Activated naive CD4-positive, alpha-beta T cell treated with anti-CD3 and anti-CD28 coated beads for 36 hours (primary cell): ENCODE results near the gene NALCN. TPM values are rescaled to one million over a fixed set of nuclear protein-coding genes. Genes with fewer than 3 reads are reported as not detected.

ENCODE experiments used
- CTCF ChIA-PET: fragments of 350-600 bp; sonication (Branson Sonifier 250); formaldehyde crosslinking; loops from one replicate; lab custom pipeline; 2021; ENCODE audit warnings: antibody characterized with exemption; lab: Charles Lee
- DNase-seq: peaks from one replicate; pipeline ENCODE4 v3.0.0-alpha.2; 2020
- H3K27ac Mint-ChIP-seq: one replicate; pipeline ENCODE4 v1.8.0; 2021; ENCODE audit warnings: mild to moderate bottlenecking, mixed read lengths
- H3K27me3 Mint-ChIP-seq: one replicate; pipeline ENCODE4 v1.8.0; 2021; ENCODE audit warnings: low read depth, mixed read lengths
- H3K36me3 Mint-ChIP-seq: one replicate; pipeline ENCODE4 v1.8.0; 2021; ENCODE audit warnings: low read depth, mixed read lengths
- H3K4me1 Mint-ChIP-seq: one replicate; pipeline ENCODE4 v1.8.0; 2021; ENCODE audit warnings: low read depth, mixed read lengths
- H3K4me3 Mint-ChIP-seq: one replicate; pipeline ENCODE4 v1.8.0; 2021; ENCODE audit warnings: mild to moderate bottlenecking, moderate library complexity, mixed read lengths
- H3K9me3 Mint-ChIP-seq: one replicate; pipeline ENCODE4 v1.8.0; 2021; ENCODE audit warnings: mixed read lengths
- intact Hi-C: fragments of 100-400 bp; cut with micrococcal nuclease; formaldehyde crosslinking; loops from one replicate; pipeline ENCODE4 v1.15.1; 2023
- total RNA-seq, 2 experiments: library from RNA; stranded (reverse); gene quantifications; one replicate each; pipeline ENCODE4 v1.2.3, GENCODE V29; 2021

Gene NALCN
- total RNA-seq = not detected

- no peaks in the 10 kb centered on the region for H3K36me3 Mint-ChIP-seq
- H3K4me1 Mint-ChIP-seq = peaks cover 4% of the 10 kb centered on the region
- no peak within 1 kb of the TSS for H3K4me3 Mint-ChIP-seq
- no peaks in the 10 kb centered on the region for H3K9me3 Mint-ChIP-seq
- no peak for DNase-seq
- CTCF ChIA-PET = no interaction called here
- no peak within 1 kb of the TSS for H3K27ac Mint-ChIP-seq
- intact Hi-C loops = no loop called here
- peaks cover 37% of the 10 kb centered on the region for H3K27me3 Mint-ChIP-seq
These were observed at the start of gene NALCN for GRCh38 chr13:101416181-101417042. TSS of gene NALCN (minus strand) at chr13:101416508. CDS start at chr13:101399126, 17,382 bp downstream.

- DNase-seq = no peak
- intact Hi-C loops = no loop called here
- CTCF ChIA-PET = no interaction called here
- H3K27ac Mint-ChIP-seq = no peak overlapping the region
- no peaks in the 10 kb centered on the region for H3K9me3 Mint-ChIP-seq
- H3K4me1 Mint-ChIP-seq = no peaks in the 10 kb centered on the region
- H3K36me3 Mint-ChIP-seq = no peaks in the 10 kb centered on the region
- H3K4me3 Mint-ChIP-seq = no peak overlapping the region
- peaks cover 8% of the 10 kb centered on the region for H3K27me3 Mint-ChIP-seq
These were observed 49.6 kb upstream of the NALCN start for GRCh38 chr13:101465877-101466276.

- no peak for DNase-seq
- Mint-ChIP-seq H3K4me1 (peaks cover 7% of the 10 kb centered on the region), H3K27ac (no peak overlapping the region), H3K36me3 (no peaks in the 10 kb centered on the region), H3K27me3 (peaks cover 21% of the 10 kb centered on the region), H3K4me3 (no peak overlapping the region), H3K9me3 (no peaks in the 10 kb centered on the region)
- intact Hi-C loops = no loop called here
- CTCF ChIA-PET = no interaction called here
These were observed 40.9 kb upstream of the NALCN start for GRCh38 chr13:101457176-101457575.

- no peak for DNase-seq
- CTCF ChIA-PET = no interaction called here
- no peak overlapping the region for H3K4me3 Mint-ChIP-seq
- H3K4me1 Mint-ChIP-seq = peaks cover 7% of the 10 kb centered on the region
- no peaks in the 10 kb centered on the region for H3K9me3 Mint-ChIP-seq
- H3K27me3 Mint-ChIP-seq = peaks cover 26% of the 10 kb centered on the region
- H3K36me3 Mint-ChIP-seq = no peaks in the 10 kb centered on the region
- intact Hi-C loops = no loop called here
- H3K27ac Mint-ChIP-seq = no peak overlapping the region
These were observed 39.6 kb upstream of the NALCN start for GRCh38 chr13:101455863-101456262.

- CTCF ChIA-PET = no interaction called here
- H3K9me3 Mint-ChIP-seq = no peaks in the 10 kb centered on the region
- peaks cover 7% of the 10 kb centered on the region for H3K4me1 Mint-ChIP-seq
- no peak overlapping the region for H3K27ac Mint-ChIP-seq
- H3K4me3 Mint-ChIP-seq = no peak overlapping the region
- intact Hi-C loops = no loop called here
- no peaks in the 10 kb centered on the region for H3K36me3 Mint-ChIP-seq
- no peak for DNase-seq
- peaks cover 29% of the 10 kb centered on the region for H3K27me3 Mint-ChIP-seq
These were observed 38.5 kb upstream of the NALCN start for GRCh38 chr13:101454767-101455166.

- intact Hi-C loops = no loop called here
- H3K27ac Mint-ChIP-seq = no peak overlapping the region
- H3K27me3 Mint-ChIP-seq = peaks cover 29% of the 10 kb centered on the region
- no peak for DNase-seq
- no peak overlapping the region for H3K4me3 Mint-ChIP-seq
- CTCF ChIA-PET = no interaction called here
- no peaks in the 10 kb centered on the region for H3K36me3 Mint-ChIP-seq
- peaks cover 7% of the 10 kb centered on the region for H3K4me1 Mint-ChIP-seq
- no peaks in the 10 kb centered on the region for H3K9me3 Mint-ChIP-seq
These were observed 37.5 kb upstream of the NALCN start for GRCh38 chr13:101453784-101454201.

GRCh38 chr13:101452519-101453485 lies 36.5 kb upstream of the NALCN start, which contains the start of gene ITGBL1:
TSS of gene ITGBL1 (plus strand) at chr13:101452675. CDS start at chr13:101452834, 159 bp downstream.
- intact Hi-C loops = no loop called here
- Mint-ChIP-seq H3K4me3 (no peak within 1 kb of the TSS), H3K27me3 (peaks cover 29% of the 10 kb centered on the region), H3K9me3 (no peaks in the 10 kb centered on the region), H3K27ac (no peak within 1 kb of the TSS), H3K4me1 (peaks cover 7% of the 10 kb centered on the region), H3K36me3 (no peaks in the 10 kb centered on the region)
- CTCF ChIA-PET = no interaction called here
- no peak for DNase-seq

GRCh38 chr13:101451641-101452040 lies 35.3 kb upstream of the NALCN start:
- Mint-ChIP-seq H3K36me3 (no peaks in the 10 kb centered on the region), H3K4me1 (peaks cover 7% of the 10 kb centered on the region), H3K27me3 (peaks cover 26% of the 10 kb centered on the region), H3K9me3 (no peaks in the 10 kb centered on the region), H3K27ac (no peak overlapping the region), H3K4me3 (no peak overlapping the region)
- DNase-seq = no peak
- CTCF ChIA-PET = interaction anchor here (0.7 kb wide), 1 partner anchor 1105 kb away, joined by 4 read pairs; no protein-coding TSS in a partner anchor
- intact Hi-C loops = no loop called here

- no peak for DNase-seq
- Mint-ChIP-seq H3K4me3 (no peak overlapping the region), H3K4me1 (peaks cover 7% of the 10 kb centered on the region), H3K36me3 (no peaks in the 10 kb centered on the region), H3K27ac (no peak overlapping the region), H3K27me3 (peaks cover 25% of the 10 kb centered on the region), H3K9me3 (no peaks in the 10 kb centered on the region)
- CTCF ChIA-PET = no interaction called here
- intact Hi-C loops = no loop called here
These were observed 34.4 kb upstream of the NALCN start for GRCh38 chr13:101450749-101451130.

GRCh38 chr13:101449790-101450748 lies 33.8 kb upstream of the NALCN start:
- Mint-ChIP-seq H3K9me3 (no peaks in the 10 kb centered on the region), H3K4me3 (no peak overlapping the region), H3K27ac (no peak overlapping the region), H3K36me3 (no peaks in the 10 kb centered on the region), H3K4me1 (peaks cover 7% of the 10 kb centered on the region), H3K27me3 (peaks cover 24% of the 10 kb centered on the region)
- CTCF ChIA-PET = no interaction called here
- no peak for DNase-seq
- intact Hi-C loops = no loop called here

GRCh38 chr13:101447852-101448251 lies 31.5 kb upstream of the NALCN start:
- CTCF ChIA-PET = no interaction called here
- Mint-ChIP-seq H3K27me3 (peaks cover 8% of the 10 kb centered on the region), H3K27ac (no peak overlapping the region), H3K4me1 (no peaks in the 10 kb centered on the region), H3K36me3 (no peaks in the 10 kb centered on the region), H3K9me3 (no peaks in the 10 kb centered on the region), H3K4me3 (no peak overlapping the region)
- intact Hi-C loops = no loop called here
- no peak for DNase-seq
